ENCODE results near the gene PHF24.
"Not testable (repeated sequence)": the region's sequence is repeated elsewhere in the genome, so short reads cannot be mapped to it uniquely, and the experiment has no call there.

PHF24 gene

GRCh38 chr9:35023443-35023842 is 65.4 kb downstream of the PHF24 start:
- no CpG with 5 or more reads among the region's 5 CpGs for WGBS (ENCODE audit: extremely low coverage, insufficient coverage, insufficient read length)
- not testable (repeated sequence) for H3K79me2 ChIP-seq (ENCODE audit: control insufficient read depth, insufficient read depth, low read length, poor library complexity); H3K4me2 ChIP-seq (ENCODE audit: low read length)

GRCh38 chr9:35026671-35027070 is 68.6 kb downstream of the PHF24 start:
- Histone ChIP-seq H2AK5ac (ENCODE audit: low read length) (no peak overlapping the region), H3K27me3 (ENCODE audit: insufficient read depth, low read length) (no peaks in the 10 kb centered on the region), H3K36me3 (ENCODE audit: control insufficient read depth in 1 of 2, insufficient read depth in 2 of 2, low read length in 2 of 2) (peaks cover 0 to 2% of the 10 kb centered on the region in 2 experiments), H3K4ac (ENCODE audit: low read depth, low read length) (no peak overlapping the region), H3K4me2 (ENCODE audit: low read length) (no peak overlapping the region), H3K4me1 (ENCODE audit: control insufficient read depth in 1 of 2, insufficient read depth in 2 of 2, low read length in 2 of 2) (peaks cover 6 to 16% of the 10 kb centered on the region in 2 experiments), H3K27ac (ENCODE audit: low read depth, low read length) (no peak overlapping the region), H2BK12ac (ENCODE audit: low read length) (no peak overlapping the region), H3K4me3 (ENCODE audit: low read depth, low read length) (no peak overlapping the region), H3K23ac (ENCODE audit: low read length) (no peak overlapping the region), H3K14ac (ENCODE audit: low read length) (no peak overlapping the region), H3K9ac (ENCODE audit: low read length) (no peak overlapping the region), H4K8ac (ENCODE audit: low read depth, low read length) (no peak overlapping the region), H3K79me1 (ENCODE audit: low read length) (peaks cover 6% of the 10 kb centered on the region), H3K9me3 (ENCODE audit: insufficient read depth, low read depth, low read length) (peaks cover 2% of the 10 kb centered on the region), H2BK120ac (ENCODE audit: insufficient read depth, low read length, poor library complexity) (no peak overlapping the region), H2AFZ (ENCODE audit: insufficient read depth, low read length, poor library complexity) (no peak overlapping the region), H4K12ac (ENCODE audit: low read depth, low read length) (no peak overlapping the region), H3K79me2 (ENCODE audit: control insufficient read depth, insufficient read depth, low read length, poor library complexity) (no peaks in the 10 kb centered on the region), H3K18ac (ENCODE audit: low read length) (no peak overlapping the region), H4K91ac (ENCODE audit: low read depth, low read length) (no peak overlapping the region), H2BK5ac (ENCODE audit: low read depth, low read length, poor library complexity) (no peak overlapping the region)
- DNase-seq, result peak; percentile 44 to 76
- WGBS (ENCODE audit: extremely low coverage, insufficient coverage, insufficient read length), result no CpG with 5 or more reads among the region's 3 CpGs

More at GRCh38 chr9:35023443-35023842, 65.4 kb downstream of the PHF24 start:
- DNase-seq; H3K14ac ChIP-seq (ENCODE audit: low read length); H2AFZ ChIP-seq (ENCODE audit: insufficient read depth, low read length, poor library complexity); H3K79me1 ChIP-seq (ENCODE audit: low read length); H4K8ac ChIP-seq (ENCODE audit: low read depth, low read length); H3K18ac ChIP-seq (ENCODE audit: low read length); H3K9me3 ChIP-seq (ENCODE audit: insufficient read depth, low read depth, low read length); H3K36me3 ChIP-seq (ENCODE audit: control insufficient read depth in 1 of 2, insufficient read depth in 2 of 2, low read length in 2 of 2); H2AK5ac ChIP-seq (ENCODE audit: low read length); H3K27me3 ChIP-seq (ENCODE audit: insufficient read depth, low read length); H3K4ac ChIP-seq (ENCODE audit: low read depth, low read length); H2BK120ac ChIP-seq (ENCODE audit: insufficient read depth, low read length, poor library complexity); H3K23ac ChIP-seq (ENCODE audit: low read length); H2BK12ac ChIP-seq (ENCODE audit: low read length); H2BK5ac ChIP-seq (ENCODE audit: low read depth, low read length, poor library complexity); H4K12ac ChIP-seq (ENCODE audit: low read depth, low read length); H3K9ac ChIP-seq (ENCODE audit: low read length); H3K27ac ChIP-seq (ENCODE audit: low read depth, low read length); H4K91ac ChIP-seq (ENCODE audit: low read depth, low read length); H3K4me3 ChIP-seq (ENCODE audit: low read depth, low read length): not testable (repeated sequence)
- H3K4me1 ChIP-seq (ENCODE audit: control insufficient read depth in 1 of 2, insufficient read depth in 2 of 2, low read length in 2 of 2), result peaks cover 6 to 16% of the 10 kb centered on the region in 2 experiments

DNA sequence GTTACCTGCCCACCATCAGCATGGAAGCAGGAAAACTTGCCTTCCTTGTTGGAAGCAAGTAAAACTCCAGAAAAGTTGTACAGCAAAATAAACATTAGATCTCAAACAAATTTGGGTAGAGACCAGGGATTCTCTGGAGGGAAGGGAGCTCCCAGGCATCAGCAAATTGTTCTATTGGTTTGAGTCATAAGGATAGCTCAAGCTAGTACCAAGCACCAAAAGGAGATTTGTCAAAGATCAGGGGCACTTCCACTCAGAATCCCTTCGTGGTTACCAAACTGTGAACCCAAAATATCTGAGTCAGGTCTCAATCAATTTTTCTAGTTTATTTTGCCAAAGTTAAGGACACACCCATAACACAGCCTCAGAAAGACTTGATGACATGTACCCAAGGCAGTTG is 69.3 kb downstream of the PHF24 start:
- H3K9me3 ChIP-seq (ENCODE audit: insufficient read depth, low read depth, low read length), result peaks cover 2% of the 10 kb centered on the region
- peak overlapping the region; percentile 46 for H2BK120ac ChIP-seq (ENCODE audit: insufficient read depth, low read length, poor library complexity)
- H3K14ac ChIP-seq (ENCODE audit: low read length), result no peak overlapping the region
- H2BK5ac ChIP-seq (ENCODE audit: low read depth, low read length, poor library complexity), result no peak overlapping the region
- no peaks in the 10 kb centered on the region for H3K27me3 ChIP-seq (ENCODE audit: insufficient read depth, low read length)
- H2AFZ ChIP-seq (ENCODE audit: insufficient read depth, low read length, poor library complexity), result no peak overlapping the region
- H3K9ac ChIP-seq (ENCODE audit: low read length), result no peak overlapping the region
- no peak overlapping the region for H4K8ac ChIP-seq (ENCODE audit: low read depth, low read length)
- no peak overlapping the region for H4K12ac ChIP-seq (ENCODE audit: low read depth, low read length)
- no peak overlapping the region for H3K27ac ChIP-seq (ENCODE audit: low read depth, low read length)
- no peak overlapping the region for H3K18ac ChIP-seq (ENCODE audit: low read length)
- H3K36me3 ChIP-seq (ENCODE audit: control insufficient read depth in 1 of 2, insufficient read depth in 2 of 2, low read length in 2 of 2), result no peaks in the 10 kb centered on the region
- no peak overlapping the region for H2BK12ac ChIP-seq (ENCODE audit: low read length)
- peaks cover 6 to 16% of the 10 kb centered on the region in 2 experiments for H3K4me1 ChIP-seq (ENCODE audit: control insufficient read depth in 1 of 2, insufficient read depth in 2 of 2, low read length in 2 of 2)
- no peak for DNase-seq
- H4K91ac ChIP-seq (ENCODE audit: low read depth, low read length), result no peak overlapping the region
- H3K79me1 ChIP-seq (ENCODE audit: low read length), result peaks cover 6% of the 10 kb centered on the region
- no peak overlapping the region for H3K23ac ChIP-seq (ENCODE audit: low read length)
- WGBS (ENCODE audit: extremely low coverage, insufficient coverage, insufficient read length), result no CpG with 5 or more reads among the region's 1 CpG
- no peak overlapping the region for H3K4me3 ChIP-seq (ENCODE audit: low read depth, low read length)
- no peak overlapping the region for H2AK5ac ChIP-seq (ENCODE audit: low read length)
- H3K4me2 ChIP-seq (ENCODE audit: low read length), result no peak overlapping the region
- no peak overlapping the region for H3K4ac ChIP-seq (ENCODE audit: low read depth, low read length)
- no peaks in the 10 kb centered on the region for H3K79me2 ChIP-seq (ENCODE audit: control insufficient read depth, insufficient read depth, low read length, poor library complexity)

- no peak overlapping the region for H2AK5ac ChIP-seq (ENCODE audit: low read length)
- no peak overlapping the region for H3K27ac ChIP-seq (ENCODE audit: low read depth, low read length)
- H4K91ac ChIP-seq (ENCODE audit: low read depth, low read length), result no peak overlapping the region
- no CpG with 5 or more reads among the region's 1 CpG for WGBS (ENCODE audit: extremely low coverage, insufficient coverage, insufficient read length)
- H3K23ac ChIP-seq (ENCODE audit: low read length), result no peak overlapping the region
- no peak overlapping the region for H2BK12ac ChIP-seq (ENCODE audit: low read length)
- H3K79me2 ChIP-seq (ENCODE audit: control insufficient read depth, insufficient read depth, low read length, poor library complexity), result no peaks in the 10 kb centered on the region
- H3K9me3 ChIP-seq (ENCODE audit: insufficient read depth, low read depth, low read length), result peaks cover 2% of the 10 kb centered on the region
- no peak overlapping the region for H3K18ac ChIP-seq (ENCODE audit: low read length)
- peaks cover 6% of the 10 kb centered on the region for H3K79me1 ChIP-seq (ENCODE audit: low read length)
- H2BK5ac ChIP-seq (ENCODE audit: low read depth, low read length, poor library complexity), result no peak overlapping the region
- DNase-seq, result peak in 1 of 2 donors; percentile 23
- H3K4ac ChIP-seq (ENCODE audit: low read depth, low read length), result no peak overlapping the region
- H3K4me2 ChIP-seq (ENCODE audit: low read length), result no peak overlapping the region
- H3K36me3 ChIP-seq (ENCODE audit: control insufficient read depth in 1 of 2, insufficient read depth in 2 of 2, low read length in 2 of 2), result no peaks in the 10 kb centered on the region
- no peak overlapping the region for H3K4me3 ChIP-seq (ENCODE audit: low read depth, low read length)
- H3K27me3 ChIP-seq (ENCODE audit: insufficient read depth, low read length), result no peaks in the 10 kb centered on the region
- no peak overlapping the region for H4K8ac ChIP-seq (ENCODE audit: low read depth, low read length)
- no peak overlapping the region for H2AFZ ChIP-seq (ENCODE audit: insufficient read depth, low read length, poor library complexity)
- no peak overlapping the region for H4K12ac ChIP-seq (ENCODE audit: low read depth, low read length)
- no peak overlapping the region for H3K14ac ChIP-seq (ENCODE audit: low read length)
- H3K9ac ChIP-seq (ENCODE audit: low read length), result no peak overlapping the region
- H2BK120ac ChIP-seq (ENCODE audit: insufficient read depth, low read length, poor library complexity), result no peak overlapping the region
- peaks cover 6 to 16% of the 10 kb centered on the region in 2 experiments for H3K4me1 ChIP-seq (ENCODE audit: control insufficient read depth in 1 of 2, insufficient read depth in 2 of 2, low read length in 2 of 2)
Observed at GRCh38 chr9:35027860-35028259, 69.8 kb downstream of the PHF24 start.

Data from trophoblast cell (in vitro differentiated cells and primary cell).